ENCODE measurements around the gene RSU1. TPM values are rescaled to one million over a fixed set of nuclear protein-coding genes. Genes with fewer than 3 reads are reported as not detected.

RSU1 gene
- total RNA-seq, 1 experiment from 2014 or later: 29.5 TPM

DNA sequence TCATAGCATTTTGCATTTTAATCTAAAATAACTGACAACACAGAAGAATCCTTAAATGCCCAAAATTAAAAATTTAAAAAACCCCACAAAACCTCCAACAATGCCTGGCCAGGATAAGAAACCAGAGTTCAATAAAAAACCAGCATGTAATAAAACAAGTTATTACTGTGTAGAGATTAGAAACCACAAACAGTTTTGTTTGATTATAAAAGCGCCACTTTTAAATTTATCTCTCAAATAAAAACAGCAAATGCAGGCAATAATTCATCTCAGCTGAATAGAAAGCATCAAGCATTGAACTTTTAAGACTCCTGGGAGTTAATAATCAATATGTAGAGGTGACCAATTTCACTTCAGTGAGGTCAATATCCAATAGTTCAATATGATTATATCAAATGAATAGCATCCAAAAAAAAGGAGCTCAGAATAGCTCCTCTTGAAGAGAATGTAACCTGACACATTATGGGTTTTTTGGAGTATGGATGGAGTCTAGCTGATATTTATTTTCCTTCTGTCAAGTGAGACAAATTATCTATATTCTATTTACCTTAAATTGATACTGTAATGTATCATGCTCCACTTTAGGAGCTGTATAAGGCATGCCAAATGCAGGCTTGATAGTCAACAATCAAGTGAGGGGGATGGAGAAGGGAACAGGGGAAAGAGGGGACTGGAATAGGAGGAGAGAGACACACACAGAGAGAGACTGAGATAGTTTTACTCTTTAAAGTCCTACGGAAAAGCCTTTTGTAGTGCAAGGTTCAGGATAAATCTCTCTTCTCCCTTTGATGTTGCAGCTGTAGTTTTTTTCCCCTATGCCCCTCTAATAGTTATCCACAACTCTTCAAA is 130.9 kb downstream of the RSU1 start:
- Histone ChIP-seq H3K79me2 (ENCODE audit: insufficient read depth, low read length) (no peaks in the 10 kb centered on the region), H3K27me3 (ENCODE audit: insufficient read depth, low read length) (no peaks in the 10 kb centered on the region), H3K9me3 (ENCODE audit: control insufficient read depth in 1 of 2, insufficient read depth in 1 of 2, low read depth in 1 of 2, low read length in 2 of 2) (no peaks in the 10 kb centered on the region), H3K9ac (ENCODE audit: low read length) (no peak overlapping the region), H3K36me3 (ENCODE audit: control insufficient read depth in 1 of 2, insufficient read depth in 2 of 2, low read length in 2 of 2) (no peaks in the 10 kb centered on the region), H3K9me2 (ENCODE audit: insufficient read depth) (no peaks in the 10 kb centered on the region), H2AFZ (ENCODE audit: low read depth, low read length, poor library complexity, severe bottlenecking) (no peak overlapping the region), H3K4me2 (ENCODE audit: low read length) (no peak overlapping the region), H4K20me1 (ENCODE audit: insufficient read depth) (no peaks in the 10 kb centered on the region), H3K27ac (ENCODE audit: low read depth, low read length) (no peak overlapping the region), H3K4me3 (replicated peaks in 1 of 2; ENCODE audit: low read depth in 1 of 2, low read length in 2 of 2) (no peak overlapping the region), H3K4me1 (ENCODE audit: control insufficient read depth in 1 of 2, insufficient read depth in 2 of 2, low read length in 2 of 2) (no peaks in the 10 kb centered on the region)
- no peak for ATAC-seq
- TF ChIP-seq EZH2 (IDR thresholded peaks at IDR 0.05) (no peak), SIN3A (IDR thresholded peaks at IDR 0.05; ENCODE audit: low read depth) (no peak), SP1 (IDR thresholded peaks at IDR 0.05; ENCODE audit: low read depth) (no peak), RAD21 (IDR thresholded peaks at IDR 0.05; ENCODE audit: low read depth) (no peak), CBX3 (IDR thresholded peaks at IDR 0.05; ENCODE audit: low read depth) (no peak), ELF1 (IDR thresholded peaks at IDR 0.05; ENCODE audit: borderline replicate concordance, low read depth) (no peak), ZFX (IDR thresholded peaks at IDR 0.05) (no peak), TCF7L2 (IDR thresholded peaks at IDR 0.05; ENCODE audit: borderline replicate concordance, extremely low read depth, insufficient read depth, insufficient read length) (no peak), CTCF (IDR thresholded peaks at IDR 0.05 in 2 of 3, conservative IDR thresholded peaks at IDR 0.05 in 1 of 3; ENCODE audit: borderline replicate concordance in 1 of 3, insufficient read depth in 1 of 3, low read depth in 2 of 3, low read length in 2 of 3) (no peak)
- intact Hi-C loops (cut with micrococcal nuclease): no loop called here
- DNase-seq (ENCODE audit: low read depth, low spot score): no peak
- POLR2A ChIA-PET: no interaction called here
- RAD21 ChIA-PET (ENCODE audit: low non-redundant PET in 1 of 2, low total read pairs in 2 of 2, uncharacterized antibody in 2 of 2, unreplicated experiment in 2 of 2): no interaction called here
- no TSS peak for BruUV-seq (replicated peaks)
- CTCF ChIA-PET: no interaction called here
